HCT116 (cell line): Measurements from ENCODE around the gene MBD5.

Experiments
- POLR2AphosphoS5 ChIP-seq: IDR thresholded peaks from 2 replicates; pipeline ENCODE4 v1.6.1; 2011; ENCODE audit warnings: mild to moderate bottlenecking, low read depth, low read length, moderate library complexity
- TF ChIP-seq, protein P1 (sequence below), 3 experiments: fragments of 200-600 bp in 1 of 3; sonication (generic) in 1 of 3; IDR thresholded peaks in 2 of 3; conservative IDR thresholded peaks in 1 of 3; 2 replicates each; pipeline ENCODE4 v1.5.1; 2012 to 2017; ENCODE audit warnings: low read depth in 2 of 3, low read length in 2 of 3, antibody characterized with exemption in 1 of 3, borderline replicate concordance in 1 of 3, control low read depth in 1 of 3, mild to moderate bottlenecking in 1 of 3, mixed read lengths in 1 of 3, mixed run types in 1 of 3, moderate library complexity in 1 of 3; ENCODE audit not compliant: insufficient read depth in 1 of 3

DNA sequence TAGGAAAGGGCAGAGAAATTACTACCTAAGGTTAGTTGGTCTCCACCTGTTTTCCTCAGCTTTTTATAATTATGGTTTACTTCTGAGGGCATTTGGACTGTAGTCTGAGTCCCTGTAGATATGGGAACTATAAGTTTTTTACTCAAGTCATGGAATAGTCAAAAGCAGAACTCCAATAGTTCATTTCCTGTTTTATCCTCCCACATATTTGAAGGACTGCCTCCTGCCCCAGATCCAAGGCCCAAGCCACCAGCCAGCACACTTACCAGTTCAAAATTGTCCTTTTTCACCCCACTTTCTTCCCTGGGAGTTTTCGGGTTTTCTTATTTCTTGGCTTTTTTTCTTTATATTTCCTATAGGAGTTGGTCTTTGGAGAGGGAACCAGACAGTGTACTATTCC lies 164.1 kb downstream of the MBD5 start:
- TF ChIP-seq POLR2AphosphoS5: no peak
- TF ChIP-seq, protein P1, sequence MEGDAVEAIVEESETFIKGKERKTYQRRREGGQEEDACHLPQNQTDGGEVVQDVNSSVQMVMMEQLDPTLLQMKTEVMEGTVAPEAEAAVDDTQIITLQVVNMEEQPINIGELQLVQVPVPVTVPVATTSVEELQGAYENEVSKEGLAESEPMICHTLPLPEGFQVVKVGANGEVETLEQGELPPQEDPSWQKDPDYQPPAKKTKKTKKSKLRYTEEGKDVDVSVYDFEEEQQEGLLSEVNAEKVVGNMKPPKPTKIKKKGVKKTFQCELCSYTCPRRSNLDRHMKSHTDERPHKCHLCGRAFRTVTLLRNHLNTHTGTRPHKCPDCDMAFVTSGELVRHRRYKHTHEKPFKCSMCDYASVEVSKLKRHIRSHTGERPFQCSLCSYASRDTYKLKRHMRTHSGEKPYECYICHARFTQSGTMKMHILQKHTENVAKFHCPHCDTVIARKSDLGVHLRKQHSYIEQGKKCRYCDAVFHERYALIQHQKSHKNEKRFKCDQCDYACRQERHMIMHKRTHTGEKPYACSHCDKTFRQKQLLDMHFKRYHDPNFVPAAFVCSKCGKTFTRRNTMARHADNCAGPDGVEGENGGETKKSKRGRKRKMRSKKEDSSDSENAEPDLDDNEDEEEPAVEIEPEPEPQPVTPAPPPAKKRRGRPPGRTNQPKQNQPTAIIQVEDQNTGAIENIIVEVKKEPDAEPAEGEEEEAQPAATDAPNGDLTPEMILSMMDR (IDR thresholded peaks at IDR 0.05 in 2 of 3, conservative IDR thresholded peaks at IDR 0.05 in 1 of 3; ENCODE audit: borderline replicate concordance in 1 of 3, insufficient read depth in 1 of 3, low read depth in 2 of 3, low read length in 2 of 3): no peak
